ENCODE measurements around the gene MLF2. TPM values are rescaled to one million over a fixed set of nuclear protein-coding genes. Genes with fewer than 3 reads are reported as not detected.
"Not testable (repeated sequence)": the region's sequence is repeated elsewhere in the genome, so short reads cannot be mapped to it uniquely, and the experiment has no call there.

MLF2 gene
- total and polyA plus RNA-seq, 7 donors: 104 to 245 (median 156) TPM

DNA sequence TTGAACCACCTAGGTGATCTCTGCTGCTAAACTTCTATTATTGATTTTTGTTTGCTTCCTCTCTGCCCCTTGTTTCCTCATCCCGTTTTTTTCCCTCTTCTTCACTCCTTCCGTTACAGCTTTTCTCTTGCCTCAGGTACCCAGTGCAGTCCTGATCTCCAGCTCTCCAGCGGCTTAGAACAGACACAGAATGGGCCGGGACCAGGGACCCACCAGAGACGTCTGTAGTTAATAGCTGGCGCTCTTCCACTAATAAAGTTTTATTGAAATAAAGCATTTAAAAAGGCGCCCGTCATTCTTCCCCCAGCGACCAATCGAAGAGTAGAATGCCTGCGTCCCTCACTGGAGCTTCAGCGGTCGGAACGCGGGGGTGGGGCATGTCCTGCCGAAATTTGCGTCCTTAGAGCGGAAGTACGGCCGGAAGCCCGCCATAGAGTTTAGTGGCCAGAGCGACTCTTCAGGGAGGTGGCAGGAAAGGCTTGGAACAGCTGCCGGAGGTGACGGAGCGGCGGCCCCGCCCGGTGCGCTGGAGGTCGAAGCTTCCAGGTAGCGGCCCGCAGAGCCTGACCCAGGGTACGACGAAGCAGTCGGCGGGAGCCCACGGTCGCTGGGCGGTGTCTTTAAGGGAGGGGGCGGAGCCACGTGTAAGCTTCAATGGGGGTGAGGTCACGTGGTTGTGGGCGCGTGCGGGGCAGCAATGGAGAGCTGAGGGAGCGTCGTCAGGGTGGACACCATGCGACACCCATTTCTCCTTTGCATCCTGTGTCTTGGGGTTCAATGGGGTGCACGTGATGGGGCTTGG, 29.1 kb downstream of the MLF2 start, which contains the start of gene COPS7A:
TSS of gene COPS7A (plus strand) at position 440 of the 802 bp plus-strand sequence. CDS start 611 bp downstream, outside the sequence.
- peak within 1 kb of the TSS; percentile 68 for H3K4me3 ChIP-seq
- H3K27me3 ChIP-seq (ENCODE audit: insufficient read depth in 3 of 3, low read length in 2 of 3): peaks cover 0 to 5% (median 0%) of the 10 kb centered on the region in 3 donors
- peaks cover 11% of the 10 kb centered on the region for H3K4me1 ChIP-seq
- peaks cover 3 to 23% of the 10 kb centered on the region in 2 donors for H3K36me3 ChIP-seq (ENCODE audit: insufficient read depth in 1 of 2, low read depth in 1 of 2)
- ATAC-seq (peak; percentile 97 to 99 (median 98)), DNase-seq (peak; percentile 99)
- intact Hi-C loops (cut with DNase I): loop anchor here in 1 of 2 donors (1.0 to 5.0 kb wide), 2 partner anchors 29 to 37 kb away; partner anchors contain the start of genes MLF2 and ZNF384
- peak within 1 kb of the TSS; percentile 90 for H3K27ac ChIP-seq
- no peaks in the 10 kb centered on the region for H3K9me3 ChIP-seq
- TF ChIP-seq, protein P1, sequence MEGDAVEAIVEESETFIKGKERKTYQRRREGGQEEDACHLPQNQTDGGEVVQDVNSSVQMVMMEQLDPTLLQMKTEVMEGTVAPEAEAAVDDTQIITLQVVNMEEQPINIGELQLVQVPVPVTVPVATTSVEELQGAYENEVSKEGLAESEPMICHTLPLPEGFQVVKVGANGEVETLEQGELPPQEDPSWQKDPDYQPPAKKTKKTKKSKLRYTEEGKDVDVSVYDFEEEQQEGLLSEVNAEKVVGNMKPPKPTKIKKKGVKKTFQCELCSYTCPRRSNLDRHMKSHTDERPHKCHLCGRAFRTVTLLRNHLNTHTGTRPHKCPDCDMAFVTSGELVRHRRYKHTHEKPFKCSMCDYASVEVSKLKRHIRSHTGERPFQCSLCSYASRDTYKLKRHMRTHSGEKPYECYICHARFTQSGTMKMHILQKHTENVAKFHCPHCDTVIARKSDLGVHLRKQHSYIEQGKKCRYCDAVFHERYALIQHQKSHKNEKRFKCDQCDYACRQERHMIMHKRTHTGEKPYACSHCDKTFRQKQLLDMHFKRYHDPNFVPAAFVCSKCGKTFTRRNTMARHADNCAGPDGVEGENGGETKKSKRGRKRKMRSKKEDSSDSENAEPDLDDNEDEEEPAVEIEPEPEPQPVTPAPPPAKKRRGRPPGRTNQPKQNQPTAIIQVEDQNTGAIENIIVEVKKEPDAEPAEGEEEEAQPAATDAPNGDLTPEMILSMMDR (IDR thresholded peaks at IDR 0.05): no peak
- WGBS, 3 donors: 0 to 1% (median 0%) methylated on average over 48 to 49 of the region's 49 CpGs

DNA sequence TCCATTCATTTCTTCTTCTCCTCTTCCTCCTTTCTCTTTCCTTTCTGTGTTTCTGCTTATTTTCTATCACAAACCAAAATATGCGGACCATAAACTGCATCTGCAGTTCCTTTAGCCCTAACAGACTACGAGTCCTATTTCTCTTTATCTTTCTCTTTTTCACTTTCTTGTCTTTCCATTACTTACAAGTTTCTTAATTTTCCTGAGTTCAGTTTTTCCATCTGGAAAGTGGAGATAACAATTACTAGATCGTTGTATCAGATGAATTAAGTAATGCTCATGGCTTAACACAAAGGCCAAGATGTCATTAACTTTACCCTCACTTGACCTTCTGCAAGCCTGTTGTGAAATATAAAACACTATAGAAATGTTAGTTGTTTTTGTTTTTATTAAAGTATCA, 30.1 kb downstream of the MLF2 start:
- peaks cover 0 to 8% (median 0%) of the 10 kb centered on the region in 3 donors for H3K27me3 ChIP-seq (ENCODE audit: insufficient read depth in 3 of 3, low read length in 2 of 3)
- intact Hi-C loops (cut with DNase I): loop anchor here in 1 of 2 donors (1.0 to 5.0 kb wide), 2 partner anchors 30 to 36 kb away; partner anchors contain the start of genes MLF2 and ZNF384
- H3K4me3 ChIP-seq: peak overlapping the region; percentile 68
- peaks cover 11% of the 10 kb centered on the region for H3K4me1 ChIP-seq
- ATAC-seq: no peak
- H3K36me3 ChIP-seq (ENCODE audit: insufficient read depth in 1 of 2, low read depth in 1 of 2): peaks cover 0 to 13% of the 10 kb centered on the region in 2 donors
- 81 to 88% (median 85%) methylated on average over 3 of the region's 3 CpGs for WGBS, 3 donors
- DNase-seq: no peak
- no peak overlapping the region for H3K27ac ChIP-seq
- H3K9me3 ChIP-seq: no peaks in the 10 kb centered on the region
- TF ChIP-seq, protein P1 (IDR thresholded peaks at IDR 0.05): no peak

DNA sequence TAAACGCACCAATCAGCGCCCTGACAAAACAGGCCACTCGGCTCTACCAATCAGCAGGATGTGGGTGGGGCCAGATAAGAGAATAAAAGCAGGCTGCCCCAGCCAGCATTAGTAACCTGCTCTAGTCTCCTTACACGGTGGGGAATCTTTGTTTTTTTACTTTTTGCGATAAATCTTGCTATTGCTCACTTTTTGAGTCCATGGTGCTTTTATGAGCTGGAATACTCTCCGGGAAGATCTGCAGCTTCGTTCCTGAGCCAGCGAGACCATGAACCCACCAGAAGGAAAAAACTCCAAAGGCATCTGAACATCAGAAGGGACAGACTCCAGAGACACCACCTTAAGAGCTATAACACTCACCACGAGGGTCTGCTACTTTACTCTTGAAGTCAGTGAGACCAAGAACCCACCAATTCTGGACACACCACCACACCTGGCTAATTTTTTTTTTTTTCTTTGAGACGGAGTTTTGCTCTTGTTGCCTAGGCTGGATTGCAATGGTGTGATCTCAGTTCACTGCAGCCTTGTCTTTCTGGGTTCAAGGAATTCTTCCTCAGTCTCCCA, 36.0 kb downstream of the MLF2 start:
- H3K4me1 ChIP-seq: no peaks in the 10 kb centered on the region
- 68 to 80% (median 80%) methylated on average over 7 to 8 of the region's 10 CpGs for WGBS, 3 donors
- DNase-seq: no peak
- H3K36me3 ChIP-seq (ENCODE audit: insufficient read depth in 1 of 2, low read depth in 1 of 2): no peaks in the 10 kb centered on the region
- no peak overlapping the region for H3K4me3 ChIP-seq
- no peak for ATAC-seq
- intact Hi-C loops (cut with DNase I): no loop called here
- H3K27me3 ChIP-seq (ENCODE audit: insufficient read depth in 3 of 3, low read length in 2 of 3): peaks cover 0 to 32% (median 0%) of the 10 kb centered on the region in 3 donors
- no peaks in the 10 kb centered on the region for H3K9me3 ChIP-seq
- no peak overlapping the region for H3K27ac ChIP-seq
- TF ChIP-seq, protein P1 (IDR thresholded peaks at IDR 0.05): no peak

DNA sequence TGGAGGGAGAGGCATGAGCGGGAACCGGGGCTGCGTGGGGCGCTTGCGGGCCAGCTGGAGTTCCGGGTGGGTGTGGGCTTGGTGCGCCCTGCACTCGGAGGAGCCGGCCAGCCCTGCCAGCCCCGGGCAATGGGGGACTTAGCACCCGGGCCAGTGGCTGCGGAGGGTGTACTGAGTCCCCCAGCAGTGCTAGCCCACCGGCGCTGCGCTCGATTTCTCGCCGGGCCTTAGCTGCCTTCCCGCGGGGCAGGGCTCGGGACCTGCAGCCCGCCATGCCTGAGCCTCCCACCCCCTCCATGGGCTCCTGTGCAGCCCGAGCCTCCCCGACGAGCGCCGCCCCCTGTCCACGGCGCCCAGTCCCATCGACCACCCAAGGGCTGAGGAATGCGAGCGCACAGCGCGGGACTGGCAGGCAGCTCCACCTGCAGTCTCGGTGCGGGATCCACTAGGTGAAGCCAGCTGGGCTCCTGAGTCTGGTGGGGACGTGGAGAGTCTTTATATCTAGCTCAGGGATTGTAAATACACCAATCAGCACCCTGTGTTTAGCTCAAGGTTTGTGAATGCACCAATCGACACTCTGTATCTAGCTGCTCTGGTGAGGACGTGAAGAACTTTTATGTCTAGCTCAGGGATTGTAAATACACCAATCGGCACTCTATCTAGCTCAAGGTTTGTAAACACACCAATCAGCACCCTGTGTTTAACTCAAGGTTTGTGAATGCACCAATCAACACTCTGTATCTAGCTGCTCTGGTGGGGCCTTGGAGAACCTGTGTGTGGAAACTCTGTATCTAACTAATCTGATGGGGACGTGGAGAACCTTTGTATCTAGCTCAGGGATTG, 36.7 kb downstream of the MLF2 start:
- H3K4me3 ChIP-seq; ATAC-seq; DNase-seq; H3K4me1 ChIP-seq; H3K9me3 ChIP-seq; H3K36me3 ChIP-seq (ENCODE audit: insufficient read depth in 1 of 2, low read depth in 1 of 2); intact Hi-C loops (cut with DNase I); H3K27ac ChIP-seq: not testable (repeated sequence)
- WGBS, 3 donors: 86 to 87% (median 86%) methylated on average over 16 to 38 of the region's 41 CpGs
- H3K27me3 ChIP-seq (ENCODE audit: insufficient read depth in 3 of 3, low read length in 2 of 3): peaks cover 0 to 37% (median under 1%) of the 10 kb centered on the region in 3 donors
